C4-2B (cell line): ENCODE measurements around the gene FBL.

Source experiments
- H3K27ac ChIP-seq: fragments of 450-650 bp; 2 replicates; pipeline ENCODE4 v1.5.1; 2017
- CTCF ChIP-seq: fragments of 450-650 bp; conservative IDR thresholded peaks from 2 replicates; pipeline ENCODE4 v1.5.1; 2017; ENCODE audit warnings: mild to moderate bottlenecking
- ZFX ChIP-seq: fragments of 450-650 bp; IDR thresholded peaks from 2 replicates; pipeline ENCODE4 v1.6.1; 2017

FBL gene

GRCh38 chr19:39842693-39843435 is 3.3 kb downstream of the FBL start:
- H3K27ac ChIP-seq, result peak overlapping the region; percentile 16; the same call in 1 of the 2 replicates
- TF ChIP-seq CTCF (peak; percentile 37), ZFX (no peak)

- TF ChIP-seq CTCF (no peak), ZFX (no peak)
- no peak overlapping the region for H3K27ac ChIP-seq
Observed at GRCh38 chr19:39841041-39841440, 5.1 kb downstream of the FBL start.

- no peak overlapping the region for H3K27ac ChIP-seq
- no peak for TF ChIP-seq ZFX
Observed at GRCh38 chr19:39840492-39840891, 5.7 kb downstream of the FBL start.

- no peak for TF ChIP-seq CTCF
- TF ChIP-seq ZFX, result no peak
- no peak overlapping the region for H3K27ac ChIP-seq
Observed at GRCh38 chr19:39839678-39840327, 6.4 kb downstream of the FBL start.

- TF ChIP-seq ZFX, result no peak
- no peak for TF ChIP-seq CTCF
Observed at GRCh38 chr19:39838569-39838968, 7.6 kb downstream of the FBL start.

GRCh38 chr19:39837978-39838377 is 8.2 kb downstream of the FBL start:
- TF ChIP-seq ZFX (no peak), CTCF (no peak)
- H3K27ac ChIP-seq, result no peak overlapping the region

More at GRCh38 chr19:39838569-39838968, 7.6 kb downstream of the FBL start:
- H3K27ac ChIP-seq, result no peak overlapping the region

GRCh38 chr19:39834287-39834841 is 11.8 kb downstream of the FBL start:
- no peak for TF ChIP-seq ZFX
- TF ChIP-seq CTCF, result no peak
- peak overlapping the region; percentile 74 for H3K27ac ChIP-seq
